PC-3 (cell line): ENCODE measurements around the gene TXK. TPM values are rescaled to one million over a fixed set of nuclear protein-coding genes. Genes with fewer than 3 reads are reported as not detected.

Source experiments
- ATAC-seq: fragments of 200-7000 bp; cut with Tn5 transposase; 2 replicates; pipeline ENCODE4 v1.9.1; 2020; ENCODE audit warnings: mild to moderate bottlenecking, moderate library complexity
- BruUV-seq: library from RNA; stranded (reverse); fragments of 400-500 nt; replicated peaks from 2 replicates; lab custom pipeline; 2021; lab: Mats Ljungman, UMichigan
- CTCF ChIA-PET: fragments of 300-600 bp; sonication (Branson Sonifier 250); formaldehyde crosslinking; loops from one replicate; lab custom pipeline; 2022; ENCODE audit warnings: antibody characterized with exemption; lab: Charles Lee
- POLR2A ChIA-PET: fragments of 300-600 bp; sonication (Branson Sonifier 250); formaldehyde crosslinking; loops from one replicate; lab custom pipeline; 2022; ENCODE audit warnings: antibody characterized with exemption; ENCODE audit not compliant: unreplicated experiment; lab: Charles Lee
- DNase-seq: peaks from one replicate; pipeline ENCODE4 v3.0.0-alpha.2; 2015
- H2AFZ ChIP-seq: fragments of 300-600 bp; sonication (generic); 2 replicates; pipeline ENCODE4 v1.6.0; 2016; ENCODE audit warnings: antibody characterized with exemption, low read length
- H3F3A ChIP-seq: fragments of 300-600 bp; sonication (generic); one replicate; pipeline ENCODE4 v1.6.0; 2017; ENCODE audit warnings: antibody characterized with exemption, low read length, control low read depth, mild to moderate bottlenecking; ENCODE audit not compliant: unreplicated experiment
- H3K27ac ChIP-seq: fragments of 300-600 bp; sonication (generic); 2 replicates; pipeline ENCODE4 v1.5.1; 2016; ENCODE audit warnings: mild to moderate bottlenecking, low read length
- H3K27me3 ChIP-seq: fragments of 300-600 bp; sonication (generic); 2 replicates; pipeline ENCODE4 v1.6.1; 2016; ENCODE audit warnings: low read length, mixed read lengths
- H3K36me3 ChIP-seq: fragments of 300-600 bp; sonication (generic); 2 replicates; pipeline ENCODE4 v1.6.1; 2016; ENCODE audit warnings: low read depth, mixed run types, low read length, mixed read lengths
- H3K4me1 ChIP-seq: fragments of 300-600 bp; sonication (generic); 2 replicates; pipeline ENCODE4 v1.5.1; 2016; ENCODE audit warnings: low read length; ENCODE audit not compliant: insufficient read depth
- H3K4me2 ChIP-seq: fragments of 300-600 bp; sonication (generic); 2 replicates; pipeline ENCODE4 v1.6.0; 2016; ENCODE audit warnings: low read length
- H3K4me3 ChIP-seq: fragments of 300-600 bp; sonication (generic); 2 replicates; pipeline ENCODE4 v1.5.1; 2016; ENCODE audit warnings: mild to moderate bottlenecking, low read length, mixed read lengths
- H3K79me2 ChIP-seq: fragments of 300-600 bp; sonication (generic); 2 replicates; pipeline ENCODE4 v1.6.1; 2017; ENCODE audit warnings: low read length, mixed read lengths
- H3K9ac ChIP-seq: fragments of 300-600 bp; sonication (generic); 2 replicates; pipeline ENCODE4 v1.6.0; 2016; ENCODE audit warnings: mild to moderate bottlenecking, low read length
- H3K9me2 ChIP-seq: fragments of 300-600 bp; sonication (generic); replicated peaks from 2 replicates; pipeline ENCODE4 v1.6.1; 2016; ENCODE audit warnings: mixed run types, low read length, mixed read lengths
- H3K9me3 ChIP-seq: fragments of 300-600 bp; sonication (generic); 2 replicates; pipeline ENCODE4 v1.6.1; 2016; ENCODE audit warnings: low read length, mixed read lengths
- H4K20me1 ChIP-seq: fragments of 300-600 bp; sonication (generic); 2 replicates; pipeline ENCODE4 v1.6.1; 2016; ENCODE audit warnings: low read length, mixed read lengths
- CTCF ChIP-seq: fragments of 300-600 bp; sonication (generic); conservative IDR thresholded peaks from 2 replicates; pipeline ENCODE4 v1.5.1; 2017; ENCODE audit warnings: antibody characterized with exemption, low read depth, mild to moderate bottlenecking, low read length
- EZH2 ChIP-seq: fragments of 300-600 bp; sonication (generic); IDR thresholded peaks from one replicate; pipeline ENCODE4 v1.6.1; 2017; ENCODE audit warnings: antibody characterized with exemption, mild to moderate bottlenecking, low read length; ENCODE audit not compliant: unreplicated experiment
- EZH2phosphoT487 ChIP-seq: fragments of 300-600 bp; sonication (generic); IDR thresholded peaks from 2 replicates; pipeline ENCODE4 v1.6.1; 2018; ENCODE audit warnings: mild to moderate bottlenecking, antibody characterized with exemption, low read length, borderline replicate concordance
- intact Hi-C: fragments of 100-400 bp; cut with micrococcal nuclease; formaldehyde crosslinking; loops from 2 replicates; pipeline ENCODE4 v1.9.0; 2023
- total RNA-seq: library from RNA; depleted of rRNA; stranded (reverse); fragments of >200 nt; gene quantifications from 2 replicates; pipeline ENCODE4 v1.2.3, GENCODE V29; 2014

TXK gene
- total RNA-seq, 1 experiment from 2014 or later: 2.6 TPM

GRCh38 chr4:48118081-48118480 is 16.0 kb downstream of the TXK start:
- ATAC-seq (no peak), DNase-seq (no peak)
- H4K20me1 ChIP-seq: no peaks in the 10 kb centered on the region
- no peaks in the 10 kb centered on the region for H3K9me2 ChIP-seq
- POLR2A ChIA-PET: no interaction called here
- H3K27ac ChIP-seq: no peak overlapping the region
- H3K4me2 ChIP-seq: no peak overlapping the region
- TF ChIP-seq EZH2phosphoT487: no peak
- no peak for TF ChIP-seq CTCF
- TF ChIP-seq EZH2: no peak
- no peaks in the 10 kb centered on the region for H3K9me3 ChIP-seq
- no peaks in the 10 kb centered on the region for H3K27me3 ChIP-seq
- CTCF ChIA-PET: no interaction called here
- no TSS peak for BruUV-seq
- H3K4me3 ChIP-seq: no peak overlapping the region
- intact Hi-C loops: no loop called here
- no peaks in the 10 kb centered on the region for H3K79me2 ChIP-seq
- H3K36me3 ChIP-seq: no peaks in the 10 kb centered on the region
- H3F3A ChIP-seq: no peaks in the 10 kb centered on the region
- H3K9ac ChIP-seq: no peak overlapping the region
- H2AFZ ChIP-seq: no peak overlapping the region
- peaks cover 13% of the 10 kb centered on the region for H3K4me1 ChIP-seq

- H3K79me2 ChIP-seq: no peaks in the 10 kb centered on the region
- H2AFZ ChIP-seq: no peak overlapping the region
- no peaks in the 10 kb centered on the region for H4K20me1 ChIP-seq
- no peak for ATAC-seq
- H3K4me2 ChIP-seq: no peak overlapping the region
- no TSS peak for BruUV-seq
- no peak overlapping the region for H3K4me3 ChIP-seq
- no peak overlapping the region for H3K27ac ChIP-seq
- H3K9me3 ChIP-seq: no peaks in the 10 kb centered on the region
- POLR2A ChIA-PET: no interaction called here
- H3F3A ChIP-seq: no peaks in the 10 kb centered on the region
- no peaks in the 10 kb centered on the region for H3K27me3 ChIP-seq
- CTCF ChIA-PET: no interaction called here
- DNase-seq: no peak
- peaks cover 17% of the 10 kb centered on the region for H3K4me1 ChIP-seq
- H3K36me3 ChIP-seq: no peaks in the 10 kb centered on the region
- TF ChIP-seq EZH2 (no peak), EZH2phosphoT487 (no peak), CTCF (no peak)
- intact Hi-C loops: no loop called here
- no peaks in the 10 kb centered on the region for H3K9me2 ChIP-seq
- no peak overlapping the region for H3K9ac ChIP-seq
Observed at GRCh38 chr4:48116582-48116981, 17.5 kb downstream of the TXK start.

- CTCF ChIA-PET: no interaction called here
Observed at GRCh38 chr4:48114412-48114811, 19.6 kb downstream of the TXK start.

More at GRCh38 chr4:48114412-48114811, 19.6 kb downstream of the TXK start:
- peaks cover 6% of the 10 kb centered on the region; the same call in 1 of the 2 replicates for H3K4me1 ChIP-seq
- TF ChIP-seq EZH2phosphoT487 (no peak), EZH2 (no peak), CTCF (no peak)
- H4K20me1 ChIP-seq: no peaks in the 10 kb centered on the region
- intact Hi-C loops: no loop called here
- no peak overlapping the region for H2AFZ ChIP-seq
- H3K36me3 ChIP-seq: no peaks in the 10 kb centered on the region
- no peaks in the 10 kb centered on the region for H3F3A ChIP-seq
- H3K4me3 ChIP-seq: no peak overlapping the region
- no peak overlapping the region for H3K9ac ChIP-seq
- ATAC-seq (no peak), DNase-seq (no peak)
- no peak overlapping the region for H3K4me2 ChIP-seq
- no peaks in the 10 kb centered on the region for H3K27me3 ChIP-seq
- no peaks in the 10 kb centered on the region for H3K79me2 ChIP-seq
- BruUV-seq: no TSS peak
- no peak overlapping the region for H3K27ac ChIP-seq
- H3K9me2 ChIP-seq: no peaks in the 10 kb centered on the region
- no peaks in the 10 kb centered on the region for H3K9me3 ChIP-seq
- POLR2A ChIA-PET: no interaction called here
